GM12872 (cell line): ENCODE measurements around the gene MFSD6L.

Source experiments
- CTCF ChIP-seq: IDR thresholded peaks from 3 replicates; pipeline ENCODE4 v1.5.1; 2011; ENCODE audit warnings: low read depth, mild to moderate bottlenecking, low read length, moderate library complexity; ENCODE audit not compliant: insufficient read depth

MFSD6L gene

DNA sequence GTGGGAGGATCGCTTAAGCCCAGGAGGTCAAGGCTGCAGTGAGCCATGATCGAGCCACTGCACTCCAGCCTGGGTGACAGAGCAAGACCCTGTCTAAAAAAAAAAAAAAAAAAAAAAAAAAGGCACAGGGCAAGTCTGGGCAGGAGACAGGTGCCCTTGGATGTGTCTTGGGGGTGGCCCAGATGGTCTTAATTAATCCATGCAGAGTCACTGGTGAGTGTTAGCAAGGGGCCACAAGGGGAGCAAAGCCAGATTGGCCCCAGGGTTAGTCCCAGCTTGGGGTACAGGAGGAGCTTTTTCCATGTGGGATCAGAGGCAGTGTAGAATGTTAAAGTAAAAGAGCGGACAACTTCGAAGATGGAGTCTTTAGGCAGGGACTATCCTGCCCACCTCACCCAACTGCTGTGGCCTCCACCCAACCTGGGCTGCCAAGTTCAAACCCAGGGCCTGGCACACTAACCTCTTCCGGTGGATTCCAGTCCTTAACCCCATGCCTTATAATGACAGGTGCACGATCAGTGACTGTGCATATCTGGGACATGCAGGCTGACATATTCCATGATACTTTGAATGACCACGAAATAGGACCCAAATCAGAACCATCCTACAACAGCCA is 32.2 kb upstream of the MFSD6L start:
- no peak for TF ChIP-seq CTCF

- no peak for TF ChIP-seq CTCF
Observed at GRCh38 chr17:8830141-8830540, 31.0 kb upstream of the MFSD6L start.

- TF ChIP-seq CTCF: no peak
Observed at GRCh38 chr17:8829036-8829941, 30.1 kb upstream of the MFSD6L start.

- TF ChIP-seq CTCF: no peak
Observed at GRCh38 chr17:8828517-8828875, 29.3 kb upstream of the MFSD6L start.

- no peak for TF ChIP-seq CTCF
Observed at GRCh38 chr17:8826808-8827435, 27.8 kb upstream of the MFSD6L start.

GRCh38 chr17:8825802-8826201 is 26.6 kb upstream of the MFSD6L start:
- TF ChIP-seq CTCF: no peak

DNA sequence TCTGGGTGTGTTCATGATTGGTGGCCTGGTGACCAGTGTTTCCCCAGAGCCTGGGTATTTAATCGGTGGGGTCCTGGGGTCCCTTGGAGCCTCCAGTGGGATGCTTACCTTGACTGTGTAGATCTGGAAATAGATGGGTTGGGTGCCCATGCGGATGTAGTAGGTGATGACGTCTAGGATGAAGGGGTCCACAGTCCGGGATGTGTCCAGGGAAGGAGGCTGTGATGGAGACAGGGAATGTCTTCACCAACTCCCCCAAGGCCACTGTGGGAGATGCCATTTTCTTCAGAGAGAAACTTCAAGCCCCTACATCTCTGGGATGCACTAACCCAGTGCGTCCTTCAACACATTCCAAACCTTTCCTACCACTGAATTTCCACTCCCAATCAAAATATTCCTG is 24.1 kb upstream of the MFSD6L start:
- TF ChIP-seq CTCF: no peak
